ENCODE data around the gene OGFOD1. TPM values are rescaled to one million over a fixed set of nuclear protein-coding genes. Genes with fewer than 3 reads are reported as not detected.

OGFOD1 gene
- total and polyA plus RNA-seq, 2 of the 13 experiments (the other 11 are each of a cell fraction or from before 2014, with no cell fraction given), result 35.2 to 81.3 TPM

GRCh38 chr16:56436258-56436657 is 15.1 kb upstream of the OGFOD1 start (continued):
- TF ChIP-seq ZNF367 (CRISPR knock-in tag; IDR thresholded peaks at IDR 0.05; ENCODE audit: borderline replicate concordance), result no peak
- no peak for TF ChIP-seq TFDP1 (CRISPR knock-in tag; IDR thresholded peaks at IDR 0.05; ENCODE audit: borderline replicate concordance)
- TF ChIP-seq ELF3 (CRISPR knock-in tag; IDR thresholded peaks at IDR 0.05), result no peak
- TF ChIP-seq GABPA (IDR thresholded peaks at IDR 0.05; ENCODE audit: low read depth, low read length), result no peak
- TF ChIP-seq GABPA (CRISPR knock-in tag; IDR thresholded peaks at IDR 0.05; ENCODE audit: low read depth), result no peak
- TF ChIP-seq SIN3B (IDR thresholded peaks at IDR 0.05; ENCODE audit: low read length), result no peak
- no peak for TF ChIP-seq RXRB (CRISPR knock-in tag; IDR thresholded peaks at IDR 0.05; ENCODE audit: borderline replicate concordance)
- no peak for TF ChIP-seq ATF2 (CRISPR knock-in tag; IDR thresholded peaks at IDR 0.05)
- no peak for TF ChIP-seq DMAP1 (CRISPR knock-in tag; IDR thresholded peaks at IDR 0.05)
- TF ChIP-seq DRAP1 (CRISPR knock-in tag; IDR thresholded peaks at IDR 0.05), result no peak

GRCh38 chr16:56438038-56438437 is 13.3 kb upstream of the OGFOD1 start:
- Histone ChIP-seq H3K27me3 (ENCODE audit: control insufficient read depth in 1 of 2, insufficient read depth in 2 of 2, low read length in 2 of 2) (no peaks in the 10 kb centered on the region), H4K20me1 (ENCODE audit: insufficient read depth, low read length) (no peaks in the 10 kb centered on the region), H3K79me2 (ENCODE audit: insufficient read depth, low read length) (no peaks in the 10 kb centered on the region), H3K36me3 (replicated peaks in 1 of 2; ENCODE audit: control insufficient read depth in 1 of 2, insufficient read depth in 2 of 2, low read length in 2 of 2) (peaks cover 11 to 78% of the 10 kb centered on the region in 2 experiments), H2AFZ (ENCODE audit: low read length) (no peak overlapping the region), H3K4me2 (ENCODE audit: low read depth, low read length) (no peak overlapping the region), H3K4me1 (ENCODE audit: insufficient read depth, low read length) (no peaks in the 10 kb centered on the region), H3K9ac (ENCODE audit: insufficient read depth, low read depth, low read length) (no peak overlapping the region), H3K27ac (ENCODE audit: extremely low read length, insufficient read depth, low read length) (no peak overlapping the region), H3K9me3 (ENCODE audit: low read length) (no peaks in the 10 kb centered on the region), H3K4me3 (replicated peaks in 1 of 3; ENCODE audit: insufficient read depth in 1 of 3, low read depth in 2 of 3, low read length in 3 of 3) (no peak overlapping the region)
- 100% methylated on average over 1 of the region's 1 CpG for WGBS (ENCODE audit: low lambda C conversion rate)
- intact Hi-C loops (cut with micrococcal nuclease; ENCODE audit: unreplicated experiment), result no loop called here
- POLR2A ChIA-PET, result interaction anchor here (1.1 kb wide), 1 partner anchor 15 kb away, joined by 3 read pairs; no protein-coding TSS in a partner anchor
- FAIRE-seq (no peak), DNase-seq (ENCODE audit: low spot score) (no peak), ATAC-seq (no peak; the same call in 2 of the 3 replicates)
- no TSS peak for BruUV-seq (replicated peaks)
- CTCF ChIA-PET (ENCODE audit: low intra/inter-chr PET ratio, low total read pairs), result no interaction called here
- TF ChIP-seq XRCC5 (optimal IDR thresholded peaks at IDR 0.05; ENCODE audit: low read length) (no peak), ZNF121 (CRISPR knock-in tag; IDR thresholded peaks at IDR 0.05) (no peak), ZBTB42 (CRISPR knock-in tag; IDR thresholded peaks at IDR 0.05) (no peak), ZIK1 (CRISPR knock-in tag; IDR thresholded peaks at IDR 0.05; ENCODE audit: borderline replicate concordance, low read depth) (no peak)
- in situ Hi-C loops (cut with HindIII; ENCODE audit: extremely low pct_ligation_motif_present, low pct_unique_long_range_greater_than_20kb), result no loop called here

Data from HepG2 (cell line).